ENCODE measurements around the gene MYOD1.
A peak's percentile ranks its signal among the peaks of the same experiment; 100 is the strongest.

Gene MYOD1

GRCh38 chr11:17703951-17704350 lies 15.4 kb upstream of the MYOD1 start:
- no peak for DNase-seq

GRCh38 chr11:17707830-17708229 lies 11.5 kb upstream of the MYOD1 start:
- no peak for DNase-seq

- DNase-seq: no peak
Measured at GRCh38 chr11:17711836-17712235, 7.5 kb upstream of the MYOD1 start.

GRCh38 chr11:17713851-17714250 lies 5.5 kb upstream of the MYOD1 start:
- no peak for DNase-seq

GRCh38 chr11:17714356-17714854 lies 5.0 kb upstream of the MYOD1 start:
- no peak for DNase-seq

GRCh38 chr11:17714870-17715269 lies 4.5 kb upstream of the MYOD1 start:
- no peak for DNase-seq

GRCh38 chr11:17716807-17717206 lies 2.6 kb upstream of the MYOD1 start:
- DNase-seq: no peak

GRCh38 chr11:17718015-17718414 lies 1.4 kb upstream of the MYOD1 start:
- DNase-seq: no peak

- no peak for DNase-seq
Measured at GRCh38 chr11:17718510-17718962, 835 bp upstream of the MYOD1 start.

GRCh38 chr11:17719938-17720795 lies 796 bp downstream of the MYOD1 start:
- DNase-seq: no peak

- no peak for DNase-seq
Measured at GRCh38 chr11:17720796-17721171, 1.4 kb downstream of the MYOD1 start.

- no peak for DNase-seq
Measured at GRCh38 chr11:17721242-17721999, 2.0 kb downstream of the MYOD1 start.

GRCh38 chr11:17722000-17722643 lies 2.8 kb downstream of the MYOD1 start:
- DNase-seq: peak; percentile 8

- no peak for DNase-seq
Measured at GRCh38 chr11:17724020-17724908, 4.9 kb downstream of the MYOD1 start.

GRCh38 chr11:17725174-17725573 lies 5.8 kb downstream of the MYOD1 start:
- no peak for DNase-seq

GRCh38 chr11:17730137-17730536 lies 10.8 kb downstream of the MYOD1 start:
- no peak for DNase-seq

GRCh38 chr11:17730608-17731462 lies 11.5 kb downstream of the MYOD1 start:
- peak; percentile 90 for DNase-seq

GRCh38 chr11:17733261-17733660 lies 13.9 kb downstream of the MYOD1 start:
- no peak for DNase-seq

- DNase-seq: peak; percentile 49
Measured at GRCh38 chr11:17734418-17734911, 15.1 kb downstream of the MYOD1 start, which contains the start of gene KCNC1. KCNC1 (plus strand) TSS chr11:17734781; CDS start chr11:17736003, 1,222 bp downstream.

GRCh38 chr11:17734986-17735817 lies 15.8 kb downstream of the MYOD1 start:
- DNase-seq: no peak
